H9 (cell line): ENCODE results near the gene SLC22A6. TPM values are rescaled to one million over a fixed set of nuclear protein-coding genes. Genes with fewer than 3 reads are reported as not detected.

Experiments
- DNase-seq: peaks from one replicate; pipeline ENCODE4 v3.0.0-alpha.2; 2017
- H2AFZ ChIP-seq: one replicate; pipeline ENCODE4 v1.6.1; 2013; ENCODE audit warnings: mild to moderate bottlenecking, low read length, control low read depth, moderate library complexity
- H2AK5ac ChIP-seq: 2 replicates; pipeline ENCODE4 v1.6.1; 2013; ENCODE audit warnings: low read length, control low read depth, mixed read lengths; ENCODE audit not compliant: insufficient read length
- H2BK120ac ChIP-seq: one replicate; pipeline ENCODE4 v1.6.1; 2013; ENCODE audit warnings: low read depth, mild to moderate bottlenecking, low read length, control low read depth, inconsistent platforms; ENCODE audit not compliant: poor library complexity, severe bottlenecking
- H2BK12ac ChIP-seq: 2 replicates; pipeline ENCODE4 v1.6.1; 2013; ENCODE audit warnings: low read length, control low read depth, mixed read lengths, low read depth; ENCODE audit not compliant: insufficient read length
- H2BK15ac ChIP-seq: 2 replicates; pipeline ENCODE4 v1.6.1; 2013; ENCODE audit warnings: low read depth, low read length, control low read depth
- H2BK20ac ChIP-seq: one replicate; pipeline ENCODE4 v1.6.1; 2013; ENCODE audit warnings: low read depth, mild to moderate bottlenecking, low read length, control low read depth, inconsistent platforms; ENCODE audit not compliant: poor library complexity, severe bottlenecking
- H2BK5ac ChIP-seq: 2 replicates; pipeline ENCODE4 v1.6.1; 2013; ENCODE audit warnings: low read length, control low read depth, mixed read lengths; ENCODE audit not compliant: insufficient read length
- H3K14ac ChIP-seq: 2 replicates; pipeline ENCODE4 v1.6.1; 2013; ENCODE audit warnings: low read length, control low read depth; ENCODE audit not compliant: insufficient read depth
- H3K18ac ChIP-seq: 2 replicates; pipeline ENCODE4 v1.6.1; 2013; ENCODE audit warnings: low read depth, mild to moderate bottlenecking, mixed read lengths, low read length, control low read depth; ENCODE audit not compliant: insufficient read length
- H3K23ac ChIP-seq: 2 replicates; pipeline ENCODE4 v1.6.1; 2013; ENCODE audit warnings: low read length, control low read depth, mixed read lengths, low read depth; ENCODE audit not compliant: insufficient read length
- H3K23me2 ChIP-seq: 2 replicates; pipeline ENCODE4 v1.6.1; 2013; ENCODE audit warnings: low read depth, mild to moderate bottlenecking, mixed read lengths, low read length, control low read depth; ENCODE audit not compliant: insufficient read length, poor library complexity, severe bottlenecking
- H3K27ac ChIP-seq: 2 replicates; pipeline ENCODE4 v1.5.1; 2013; ENCODE audit warnings: low read length, control low read depth, mixed read lengths, low read depth; ENCODE audit not compliant: insufficient read length
- H3K27me3 ChIP-seq: 2 replicates; pipeline ENCODE4 v1.6.1; 2013; ENCODE audit warnings: low read length, control low read depth, inconsistent platforms; ENCODE audit not compliant: insufficient read depth
- H3K4ac ChIP-seq: 2 replicates; pipeline ENCODE4 v1.6.1; 2013; ENCODE audit warnings: low read depth, mild to moderate bottlenecking, control low read depth, inconsistent platforms, low read length, moderate library complexity
- H3K4me1 ChIP-seq: 2 replicates; pipeline ENCODE4 v1.6.1; 2013; ENCODE audit warnings: low read length, control low read depth, inconsistent platforms; ENCODE audit not compliant: insufficient read depth
- H3K4me2 ChIP-seq: 2 replicates; pipeline ENCODE4 v1.6.1; 2013; ENCODE audit warnings: low read length, control low read depth, mixed read lengths; ENCODE audit not compliant: insufficient read length, insufficient read depth
- H3K56ac ChIP-seq: 2 replicates; pipeline ENCODE4 v1.6.1; 2013; ENCODE audit warnings: low read depth, mild to moderate bottlenecking, mixed read lengths, low read length, control low read depth; ENCODE audit not compliant: insufficient read length
- H3K79me1 ChIP-seq: 2 replicates; pipeline ENCODE4 v1.6.1; 2013; ENCODE audit warnings: low read depth, mild to moderate bottlenecking, moderate library complexity, low read length, control low read depth, inconsistent platforms; ENCODE audit not compliant: insufficient read depth, poor library complexity, severe bottlenecking
- H3K79me2 ChIP-seq: 2 replicates; pipeline ENCODE4 v1.6.1; 2013; ENCODE audit warnings: low read length, control low read depth, inconsistent platforms; ENCODE audit not compliant: insufficient read depth
- H3K9ac ChIP-seq: 2 replicates; pipeline ENCODE4 v1.6.1; 2013; ENCODE audit warnings: low read length, control low read depth, mixed read lengths; ENCODE audit not compliant: insufficient read length; ENCODE audit errors: extremely low read depth
- H3K9me3 ChIP-seq: one replicate; pipeline ENCODE4 v1.6.1; 2013; ENCODE audit warnings: low read depth, low read length, inconsistent platforms; ENCODE audit not compliant: control insufficient read depth
- H3T11ph ChIP-seq: one replicate; pipeline ENCODE4 v1.6.1; 2013; ENCODE audit warnings: mild to moderate bottlenecking, low read length, control low read depth, inconsistent platforms
- H4K20me1 ChIP-seq: one replicate; pipeline ENCODE4 v1.6.1; 2013; ENCODE audit not compliant: control insufficient read depth, insufficient read length, insufficient read depth
- H4K5ac ChIP-seq: 2 replicates; pipeline ENCODE4 v1.6.1; 2013; ENCODE audit warnings: low read depth, mild to moderate bottlenecking, mixed read lengths, low read length, control low read depth; ENCODE audit not compliant: insufficient read length
- H4K8ac ChIP-seq: replicated peaks from 2 replicates; pipeline ENCODE4 v1.6.1; 2013; ENCODE audit warnings: low read length, control low read depth, mixed read lengths, low read depth; ENCODE audit not compliant: insufficient read length
- H4K91ac ChIP-seq: 2 replicates; pipeline ENCODE4 v1.6.1; 2013; ENCODE audit warnings: low read depth, mild to moderate bottlenecking, moderate library complexity, mixed read lengths, low read length, control low read depth; ENCODE audit not compliant: insufficient read length
- H3K27ac Mint-ChIP-seq, 3 experiments: 2 replicates in 2 of 3; 3 replicates in 1 of 3; pipeline ENCODE4 v1.8.0; 2020 to 2021; ENCODE audit warnings: mixed read lengths in 3 of 3, mild to moderate bottlenecking in 1 of 3, moderate library complexity in 1 of 3
- H3K27me3 Mint-ChIP-seq: 2 replicates; pipeline ENCODE4 v1.8.0; 2021; ENCODE audit warnings: low read depth, mild to moderate bottlenecking, moderate library complexity, mixed read lengths
- H3K36me3 Mint-ChIP-seq, 3 experiments: 2 replicates in 2 of 3; 3 replicates in 1 of 3; pipeline ENCODE4 v1.8.0; 2020 to 2021; ENCODE audit warnings: low read depth in 3 of 3, mixed read lengths in 3 of 3; ENCODE audit not compliant: insufficient read depth in 1 of 3
- H3K4me1 Mint-ChIP-seq, 2 experiments: 2 replicates each; pipeline ENCODE4 v1.8.0; 2020; ENCODE audit warnings: mixed read lengths in 2 of 2
- H3K4me3 Mint-ChIP-seq, 2 experiments: 2 replicates in 1 of 2; 3 replicates in 1 of 2; pipeline ENCODE4 v1.8.0; 2020 to 2021; ENCODE audit warnings: mild to moderate bottlenecking in 2 of 2, mixed read lengths in 2 of 2, moderate library complexity in 1 of 2
- H3K9me3 Mint-ChIP-seq, 2 experiments: 2 replicates in 1 of 2; 3 replicates in 1 of 2; pipeline ENCODE4 v1.8.0; 2020; ENCODE audit warnings: mild to moderate bottlenecking in 2 of 2, mixed read lengths in 2 of 2, moderate library complexity in 1 of 2
- WGBS: extraction: QIAGEN DNeasy Blood & Tissue Kit; methylation state at CpG from one replicate; pipeline ENCODE4 v1.1.7; 2013; ENCODE audit warnings: missing lambda C conversion rate, low lambda C conversion rate, mixed read lengths; ENCODE audit not compliant: insufficient read length; ENCODE audit errors: extremely low coverage; 5-methylcytosine and 5-hydroxymethylcytosine counted together
- total RNA-seq: library from RNA; stranded (reverse); gene quantifications from 2 replicates; pipeline ENCODE4 v1.2.1, GENCODE V29; 2021
- TF ChIP-seq, protein P1 (sequence below): fragments of 200-600 bp; sonication (generic); conservative IDR thresholded peaks from 3 replicates; pipeline ENCODE4 v1.8.0; 2021; ENCODE audit warnings: antibody characterized with exemption, mild to moderate bottlenecking

Gene SLC22A6
- total RNA-seq, 1 experiment from 2014 or later: not detected

DNA sequence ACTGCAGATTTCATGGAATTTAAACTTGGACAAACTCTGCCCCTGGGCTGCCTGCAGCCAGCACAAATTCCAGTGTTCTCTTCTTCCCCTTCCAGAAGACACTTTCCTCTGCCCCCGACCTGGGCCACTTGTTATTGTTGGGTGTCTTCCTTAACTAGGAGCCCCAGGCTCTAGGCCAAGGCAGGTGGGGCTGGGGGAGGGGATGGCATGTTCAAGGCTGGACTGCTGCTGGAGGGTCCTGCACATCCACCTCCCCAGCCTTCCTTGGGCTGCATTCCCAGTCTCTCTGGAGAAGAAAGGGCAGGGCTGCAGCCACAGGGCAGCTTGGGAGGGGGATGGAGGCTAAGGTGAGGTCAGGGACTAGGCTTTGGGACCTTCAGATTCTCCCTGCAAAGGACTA, 11.5 kb upstream of the SLC22A6 start:
- H3K27ac ChIP-seq: no peak overlapping the region
- H2BK120ac ChIP-seq: no peak overlapping the region
- no peaks in the 10 kb centered on the region for H3K79me2 ChIP-seq
- H3K9me3 ChIP-seq: no peaks in the 10 kb centered on the region
- no peak overlapping the region for H3K14ac ChIP-seq
- H3K23me2 ChIP-seq: no peaks in the 10 kb centered on the region
- Mint-ChIP-seq H3K36me3 (peaks cover 0 to 3% (median 1%) of the 10 kb centered on the region in 3 experiments; a peak in 2 of 7 replicates), H3K4me3 (no peak overlapping the region), H3K27me3 (peaks cover 19% of the 10 kb centered on the region), H3K4me1 (peaks cover 8 to 10% of the 10 kb centered on the region in 2 experiments), H3K9me3 (peaks cover 4 to 6% of the 10 kb centered on the region in 2 experiments; a peak in 2 of 5 replicates), H3K27ac (no peak overlapping the region)
- no peak overlapping the region for H3T11ph ChIP-seq
- no peak overlapping the region for H3K9ac ChIP-seq
- no peaks in the 10 kb centered on the region for H3K27me3 ChIP-seq
- no peak overlapping the region for H4K5ac ChIP-seq
- DNase-seq: no peak
- no CpG with 5 or more reads among the region's 1 CpG for WGBS
- H2BK12ac ChIP-seq: no peak overlapping the region
- H2AK5ac ChIP-seq: no peak overlapping the region
- TF ChIP-seq, protein P1, sequence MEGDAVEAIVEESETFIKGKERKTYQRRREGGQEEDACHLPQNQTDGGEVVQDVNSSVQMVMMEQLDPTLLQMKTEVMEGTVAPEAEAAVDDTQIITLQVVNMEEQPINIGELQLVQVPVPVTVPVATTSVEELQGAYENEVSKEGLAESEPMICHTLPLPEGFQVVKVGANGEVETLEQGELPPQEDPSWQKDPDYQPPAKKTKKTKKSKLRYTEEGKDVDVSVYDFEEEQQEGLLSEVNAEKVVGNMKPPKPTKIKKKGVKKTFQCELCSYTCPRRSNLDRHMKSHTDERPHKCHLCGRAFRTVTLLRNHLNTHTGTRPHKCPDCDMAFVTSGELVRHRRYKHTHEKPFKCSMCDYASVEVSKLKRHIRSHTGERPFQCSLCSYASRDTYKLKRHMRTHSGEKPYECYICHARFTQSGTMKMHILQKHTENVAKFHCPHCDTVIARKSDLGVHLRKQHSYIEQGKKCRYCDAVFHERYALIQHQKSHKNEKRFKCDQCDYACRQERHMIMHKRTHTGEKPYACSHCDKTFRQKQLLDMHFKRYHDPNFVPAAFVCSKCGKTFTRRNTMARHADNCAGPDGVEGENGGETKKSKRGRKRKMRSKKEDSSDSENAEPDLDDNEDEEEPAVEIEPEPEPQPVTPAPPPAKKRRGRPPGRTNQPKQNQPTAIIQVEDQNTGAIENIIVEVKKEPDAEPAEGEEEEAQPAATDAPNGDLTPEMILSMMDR: no peak
- no peak overlapping the region for H3K4me2 ChIP-seq
- H3K56ac ChIP-seq: no peak overlapping the region
- H3K18ac ChIP-seq: no peak overlapping the region
- no peaks in the 10 kb centered on the region for H4K20me1 ChIP-seq
- no peak overlapping the region for H2BK20ac ChIP-seq
- no peak overlapping the region for H3K23ac ChIP-seq
- no peak overlapping the region for H3K4ac ChIP-seq
- H3K4me1 ChIP-seq: no peaks in the 10 kb centered on the region; the same call in 1 of the 2 replicates
- no peak overlapping the region for H2BK5ac ChIP-seq
- no peak overlapping the region for H4K8ac ChIP-seq
- H2BK15ac ChIP-seq: no peak overlapping the region
- no peak overlapping the region for H2AFZ ChIP-seq
- no peak overlapping the region for H4K91ac ChIP-seq
- no peaks in the 10 kb centered on the region for H3K79me1 ChIP-seq
